ENCODE data around the gene ARL14EP.

DNA sequence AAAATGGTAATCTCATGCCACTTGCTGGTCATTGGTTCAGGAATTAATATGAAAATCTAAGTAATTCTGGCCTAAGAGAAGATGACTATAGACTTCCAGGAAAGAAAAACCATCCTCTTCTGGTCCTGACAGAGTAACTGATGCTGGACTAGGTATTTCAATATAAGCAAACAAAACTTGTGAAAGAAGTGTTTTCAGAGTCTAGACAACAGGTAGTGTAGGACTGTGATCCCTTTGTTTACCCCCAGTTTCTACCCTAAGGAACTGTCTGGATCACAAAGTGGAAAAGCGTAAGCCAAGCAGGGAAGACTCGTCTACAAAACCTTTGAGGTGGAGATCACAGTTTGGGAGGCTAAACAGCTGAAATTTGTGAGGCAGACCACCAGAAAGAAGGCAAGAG, 30.4 kb upstream of the ARL14EP start:
- TF ChIP-seq CTCF (IDR thresholded peaks at IDR 0.05) (no peak), POLR2A (IDR thresholded peaks at IDR 0.05) (no peak)
